ENCODE results near the gene LTA.

- TF ChIP-seq ARNTL (CRISPR knock-in tag; IDR thresholded peaks at IDR 0.05; ENCODE audit: borderline replicate concordance, low read depth) (no peak), PATZ1 (CRISPR knock-in tag; IDR thresholded peaks at IDR 0.05; ENCODE audit: borderline replicate concordance) (no peak), TCF4 (CRISPR knock-in tag; IDR thresholded peaks at IDR 0.05; ENCODE audit: borderline replicate concordance) (no peak), CSDC2 (CRISPR knock-in tag; IDR thresholded peaks at IDR 0.05) (no peak), ZFP3 (CRISPR knock-in tag; IDR thresholded peaks at IDR 0.05) (no peak)
Measured at GRCh38 chr6:31622684-31623091, 50.6 kb downstream of the LTA start.

Data from SK-N-SH treated with all-trans-retinoic acid at 6 μM for 48 hours (cell line).